PC-3 (cell line): ENCODE data around the gene NLE1. TPM values are rescaled to one million over a fixed set of nuclear protein-coding genes. Genes with fewer than 3 reads are reported as not detected.

Source experiments
- ATAC-seq: fragments of 200-7000 bp; cut with Tn5 transposase; 2 replicates; pipeline ENCODE4 v1.9.1; 2020; ENCODE audit warnings: mild to moderate bottlenecking, moderate library complexity
- BruUV-seq: library from RNA; stranded (reverse); fragments of 400-500 nt; replicated peaks from 2 replicates; lab custom pipeline; 2021; lab: Mats Ljungman, UMichigan
- CTCF ChIA-PET: fragments of 300-600 bp; sonication (Branson Sonifier 250); formaldehyde crosslinking; loops from one replicate; lab custom pipeline; 2022; ENCODE audit warnings: antibody characterized with exemption; lab: Charles Lee
- POLR2A ChIA-PET: fragments of 300-600 bp; sonication (Branson Sonifier 250); formaldehyde crosslinking; loops from one replicate; lab custom pipeline; 2022; ENCODE audit warnings: antibody characterized with exemption; ENCODE audit not compliant: unreplicated experiment; lab: Charles Lee
- DNase-seq: peaks from one replicate; pipeline ENCODE4 v3.0.0-alpha.2; 2015
- H2AFZ ChIP-seq: fragments of 300-600 bp; sonication (generic); 2 replicates; pipeline ENCODE4 v1.6.0; 2016; ENCODE audit warnings: antibody characterized with exemption, low read length
- H3F3A ChIP-seq: fragments of 300-600 bp; sonication (generic); one replicate; pipeline ENCODE4 v1.6.0; 2017; ENCODE audit warnings: antibody characterized with exemption, low read length, control low read depth, mild to moderate bottlenecking; ENCODE audit not compliant: unreplicated experiment
- H3K27ac ChIP-seq: fragments of 300-600 bp; sonication (generic); 2 replicates; pipeline ENCODE4 v1.5.1; 2016; ENCODE audit warnings: mild to moderate bottlenecking, low read length
- H3K27me3 ChIP-seq: fragments of 300-600 bp; sonication (generic); 2 replicates; pipeline ENCODE4 v1.6.1; 2016; ENCODE audit warnings: low read length, mixed read lengths
- H3K36me3 ChIP-seq: fragments of 300-600 bp; sonication (generic); 2 replicates; pipeline ENCODE4 v1.6.1; 2016; ENCODE audit warnings: low read depth, mixed run types, low read length, mixed read lengths
- H3K4me1 ChIP-seq: fragments of 300-600 bp; sonication (generic); 2 replicates; pipeline ENCODE4 v1.5.1; 2016; ENCODE audit warnings: low read length; ENCODE audit not compliant: insufficient read depth
- H3K4me2 ChIP-seq: fragments of 300-600 bp; sonication (generic); 2 replicates; pipeline ENCODE4 v1.6.0; 2016; ENCODE audit warnings: low read length
- H3K4me3 ChIP-seq: fragments of 300-600 bp; sonication (generic); 2 replicates; pipeline ENCODE4 v1.5.1; 2016; ENCODE audit warnings: mild to moderate bottlenecking, low read length, mixed read lengths
- H3K79me2 ChIP-seq: fragments of 300-600 bp; sonication (generic); 2 replicates; pipeline ENCODE4 v1.6.1; 2017; ENCODE audit warnings: low read length, mixed read lengths
- H3K9ac ChIP-seq: fragments of 300-600 bp; sonication (generic); 2 replicates; pipeline ENCODE4 v1.6.0; 2016; ENCODE audit warnings: mild to moderate bottlenecking, low read length
- H3K9me2 ChIP-seq: fragments of 300-600 bp; sonication (generic); replicated peaks from 2 replicates; pipeline ENCODE4 v1.6.1; 2016; ENCODE audit warnings: mixed run types, low read length, mixed read lengths
- H3K9me3 ChIP-seq: fragments of 300-600 bp; sonication (generic); 2 replicates; pipeline ENCODE4 v1.6.1; 2016; ENCODE audit warnings: low read length, mixed read lengths
- H4K20me1 ChIP-seq: fragments of 300-600 bp; sonication (generic); 2 replicates; pipeline ENCODE4 v1.6.1; 2016; ENCODE audit warnings: low read length, mixed read lengths
- EZH2 ChIP-seq: fragments of 300-600 bp; sonication (generic); IDR thresholded peaks from one replicate; pipeline ENCODE4 v1.6.1; 2017; ENCODE audit warnings: antibody characterized with exemption, mild to moderate bottlenecking, low read length; ENCODE audit not compliant: unreplicated experiment
- EZH2phosphoT487 ChIP-seq: fragments of 300-600 bp; sonication (generic); IDR thresholded peaks from 2 replicates; pipeline ENCODE4 v1.6.1; 2018; ENCODE audit warnings: mild to moderate bottlenecking, antibody characterized with exemption, low read length, borderline replicate concordance
- intact Hi-C: fragments of 100-400 bp; cut with micrococcal nuclease; formaldehyde crosslinking; loops from 2 replicates; pipeline ENCODE4 v1.9.0; 2023
- total RNA-seq: library from RNA; depleted of rRNA; stranded (reverse); fragments of >200 nt; gene quantifications from 2 replicates; pipeline ENCODE4 v1.2.3, GENCODE V29; 2014
- TF ChIP-seq, protein P1 (sequence below): fragments of 300-600 bp; sonication (generic); conservative IDR thresholded peaks from 2 replicates; pipeline ENCODE4 v1.5.1; 2017; ENCODE audit warnings: antibody characterized with exemption, low read depth, mild to moderate bottlenecking, low read length

NLE1 gene
- total RNA-seq, 1 experiment from 2014 or later: 18.6 TPM

DNA sequence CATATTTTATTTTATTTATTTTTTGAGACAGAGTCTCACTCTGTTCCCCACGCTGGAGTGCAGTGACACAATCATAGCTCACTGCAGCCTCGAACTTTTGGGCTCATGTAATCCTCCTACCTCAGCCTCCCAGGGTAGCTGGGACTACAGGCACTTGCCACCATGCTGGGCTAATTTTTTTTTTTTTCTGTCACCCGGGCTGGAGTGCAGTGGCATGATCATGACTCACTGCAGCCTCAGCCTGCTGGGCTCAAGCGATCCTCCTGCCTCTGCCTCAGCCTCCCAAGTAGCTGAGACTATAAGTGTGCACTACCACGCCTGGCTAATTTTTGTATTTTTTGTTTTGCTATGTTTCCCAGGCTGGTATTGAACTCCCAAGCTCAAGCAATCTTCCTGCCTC lies 22.6 kb upstream of the NLE1 start:
- no peak overlapping the region for H3K27ac ChIP-seq
- no peaks in the 10 kb centered on the region for H3K79me2 ChIP-seq
- ChIA-PET CTCF (no interaction called here), POLR2A (no interaction called here)
- no peaks in the 10 kb centered on the region for H3K36me3 ChIP-seq
- H3K4me3 ChIP-seq: no peak overlapping the region
- H3K9me2 ChIP-seq: no peaks in the 10 kb centered on the region
- intact Hi-C loops: no loop called here
- H3K4me1 ChIP-seq: peaks cover 5% of the 10 kb centered on the region; the same call in 1 of the 2 replicates
- H3K9ac ChIP-seq: no peak overlapping the region
- no TSS peak for BruUV-seq
- no peak overlapping the region for H3K4me2 ChIP-seq
- H3F3A ChIP-seq: no peaks in the 10 kb centered on the region
- no peaks in the 10 kb centered on the region for H3K9me3 ChIP-seq
- no peak overlapping the region for H2AFZ ChIP-seq
- peaks cover 7% of the 10 kb centered on the region for H3K27me3 ChIP-seq
- DNase-seq (no peak), ATAC-seq (no peak)
- TF ChIP-seq, protein P1, sequence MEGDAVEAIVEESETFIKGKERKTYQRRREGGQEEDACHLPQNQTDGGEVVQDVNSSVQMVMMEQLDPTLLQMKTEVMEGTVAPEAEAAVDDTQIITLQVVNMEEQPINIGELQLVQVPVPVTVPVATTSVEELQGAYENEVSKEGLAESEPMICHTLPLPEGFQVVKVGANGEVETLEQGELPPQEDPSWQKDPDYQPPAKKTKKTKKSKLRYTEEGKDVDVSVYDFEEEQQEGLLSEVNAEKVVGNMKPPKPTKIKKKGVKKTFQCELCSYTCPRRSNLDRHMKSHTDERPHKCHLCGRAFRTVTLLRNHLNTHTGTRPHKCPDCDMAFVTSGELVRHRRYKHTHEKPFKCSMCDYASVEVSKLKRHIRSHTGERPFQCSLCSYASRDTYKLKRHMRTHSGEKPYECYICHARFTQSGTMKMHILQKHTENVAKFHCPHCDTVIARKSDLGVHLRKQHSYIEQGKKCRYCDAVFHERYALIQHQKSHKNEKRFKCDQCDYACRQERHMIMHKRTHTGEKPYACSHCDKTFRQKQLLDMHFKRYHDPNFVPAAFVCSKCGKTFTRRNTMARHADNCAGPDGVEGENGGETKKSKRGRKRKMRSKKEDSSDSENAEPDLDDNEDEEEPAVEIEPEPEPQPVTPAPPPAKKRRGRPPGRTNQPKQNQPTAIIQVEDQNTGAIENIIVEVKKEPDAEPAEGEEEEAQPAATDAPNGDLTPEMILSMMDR: no peak
- no peak for TF ChIP-seq EZH2
- no peaks in the 10 kb centered on the region for H4K20me1 ChIP-seq

DNA sequence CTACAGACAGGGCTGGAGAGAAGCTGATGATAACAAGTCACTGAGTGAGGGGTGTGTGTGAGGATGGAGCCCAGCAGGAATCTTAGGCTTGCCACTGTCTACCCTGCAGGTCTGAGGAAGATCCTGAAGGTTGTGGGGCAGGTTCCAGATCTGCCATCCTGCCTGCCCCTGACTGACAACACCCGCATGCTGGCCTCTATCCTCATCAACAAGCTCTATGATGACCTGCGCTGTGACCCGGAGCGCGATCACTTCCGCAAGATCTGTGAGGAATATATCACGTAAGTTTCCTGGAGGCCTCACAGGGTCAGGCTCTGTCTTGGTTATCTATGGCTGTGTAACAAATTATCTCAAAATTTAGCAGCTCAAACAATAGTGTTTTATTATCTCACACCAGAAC lies 21.8 kb upstream of the NLE1 start:
- Histone ChIP-seq H3F3A (no peaks in the 10 kb centered on the region), H3K4me2 (no peak overlapping the region), H2AFZ (no peak overlapping the region), H3K9me2 (no peaks in the 10 kb centered on the region), H3K4me3 (no peak overlapping the region), H3K9ac (no peak overlapping the region), H3K4me1 (peaks cover 5% of the 10 kb centered on the region; the same call in 1 of the 2 replicates), H4K20me1 (no peaks in the 10 kb centered on the region), H3K27me3 (peaks cover 13% of the 10 kb centered on the region), H3K36me3 (no peaks in the 10 kb centered on the region), H3K27ac (no peak overlapping the region), H3K9me3 (no peaks in the 10 kb centered on the region), H3K79me2 (no peaks in the 10 kb centered on the region)
- ChIA-PET POLR2A (no interaction called here), CTCF (no interaction called here)
- ATAC-seq: no peak
- intact Hi-C loops: no loop called here
- no peak for DNase-seq
- BruUV-seq: no TSS peak
- TF ChIP-seq, protein P1: no peak
- TF ChIP-seq EZH2phosphoT487 (no peak), EZH2 (no peak)

DNA sequence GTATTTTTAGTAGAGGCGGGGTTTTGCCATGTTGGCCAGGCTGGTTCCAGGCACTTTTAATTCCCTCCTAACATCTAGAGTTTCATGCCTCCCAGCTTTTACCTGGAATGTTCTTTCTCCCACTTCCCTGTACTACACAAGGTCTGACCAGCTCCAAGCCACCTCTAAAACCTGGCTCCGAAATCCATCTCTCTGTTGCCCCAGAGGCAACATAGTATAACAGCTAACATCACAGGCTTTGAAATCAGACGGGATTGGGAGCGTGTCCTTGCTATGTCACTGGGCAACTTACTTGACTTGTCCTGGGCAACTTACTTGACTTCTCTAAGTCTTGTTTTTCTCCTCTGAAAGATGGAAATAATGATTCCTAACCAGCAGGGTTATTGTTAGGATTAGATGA lies 20.7 kb upstream of the NLE1 start:
- Histone ChIP-seq H3K27ac (no peak overlapping the region), H3K4me3 (no peak overlapping the region), H3K27me3 (peaks cover 13% of the 10 kb centered on the region), H3K4me2 (no peak overlapping the region), H2AFZ (no peak overlapping the region), H3K9me2 (no peaks in the 10 kb centered on the region), H3K4me1 (peaks cover 5% of the 10 kb centered on the region; the same call in 1 of the 2 replicates), H3K79me2 (no peaks in the 10 kb centered on the region), H3K9me3 (no peaks in the 10 kb centered on the region), H3K9ac (no peak overlapping the region), H3F3A (no peaks in the 10 kb centered on the region), H4K20me1 (no peaks in the 10 kb centered on the region), H3K36me3 (no peaks in the 10 kb centered on the region)
- ChIA-PET POLR2A (no interaction called here), CTCF (no interaction called here)
- no TSS peak for BruUV-seq
- intact Hi-C loops: no loop called here
- TF ChIP-seq EZH2 (no peak), EZH2phosphoT487 (no peak)
- TF ChIP-seq, protein P1: no peak
- DNase-seq: no peak
- no peak for ATAC-seq
